Ishikawa (cell line): Measurements from ENCODE around the gene PPDPF.

ENCODE experiments used
- EP300 ChIP-seq: IDR thresholded peaks from 2 replicates; pipeline ENCODE4 v1.6.1; 2012; ENCODE audit warnings: borderline replicate concordance
- NFIC ChIP-seq: IDR thresholded peaks from 2 replicates; pipeline ENCODE4 v1.6.1; 2012

DNA sequence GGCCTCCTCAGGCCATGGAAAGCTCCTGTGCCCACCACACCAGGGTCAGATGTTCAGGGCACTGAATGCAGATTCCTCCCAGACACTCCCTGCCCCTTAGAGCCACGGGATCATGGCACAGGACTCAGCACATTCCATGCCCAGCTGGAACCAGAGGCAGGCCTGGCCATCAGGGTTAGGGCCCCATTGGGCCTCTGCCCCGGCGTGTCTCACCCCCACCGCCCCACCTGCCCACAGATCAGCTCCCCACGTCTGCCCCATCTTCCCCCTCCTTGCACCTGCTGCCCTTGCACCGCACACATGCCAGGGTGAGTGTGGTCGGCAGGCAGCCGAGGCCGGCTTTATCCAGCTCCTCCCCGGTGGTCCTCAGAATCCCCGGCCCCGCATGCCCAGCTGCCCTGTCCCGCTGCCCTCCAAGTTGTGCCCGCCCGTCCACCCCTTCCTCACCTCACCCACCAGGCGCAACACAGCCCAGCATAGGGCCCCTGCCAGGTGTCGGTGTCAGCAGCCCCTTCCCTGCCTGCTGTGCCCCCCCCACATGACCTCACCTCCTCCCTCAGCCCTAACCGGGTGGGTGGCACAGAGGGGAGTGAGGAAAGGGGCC lies 29.2 kb downstream of the PPDPF start:
- TF ChIP-seq NFIC (no peak), EP300 (no peak)
